ENCODE measurements around the gene MBTPS1. TPM values are rescaled to one million over a fixed set of nuclear protein-coding genes. Genes with fewer than 3 reads are reported as not detected.

The MBTPS1 gene
- total and polyA plus RNA-seq, 2 donors (not counting 1 experiment from before 2014, with no cell fraction given) = 80.3 to 109 TPM

- DNase-seq (ENCODE audit: low read depth in 2 of 2) = no peak
These were observed 87.3 kb downstream of the MBTPS1 start for GRCh38 chr16:84029297-84030047.

GRCh38 chr16:84027625-84028024 is 89.1 kb downstream of the MBTPS1 start:
- H3K36me3 ChIP-seq (ENCODE audit: control insufficient read depth, insufficient read depth, low read length) = no peaks in the 10 kb centered on the region
- no peak overlapping the region for H3K9ac ChIP-seq (ENCODE audit: insufficient read depth, low read length)
- no peaks in the 10 kb centered on the region for H3K9me3 ChIP-seq (ENCODE audit: control insufficient read depth, insufficient read depth, low read depth, low read length)
- no peaks in the 10 kb centered on the region for H3K79me2 ChIP-seq (ENCODE audit: control insufficient read depth, insufficient read depth, low read length)
- peaks cover 12% of the 10 kb centered on the region for H3K27me3 ChIP-seq (ENCODE audit: control insufficient read depth, insufficient read depth, low read length)
- no peaks in the 10 kb centered on the region for H3K4me1 ChIP-seq (ENCODE audit: control insufficient read depth, extremely low read depth, insufficient read depth, low read length)
- H3K27ac ChIP-seq (ENCODE audit: insufficient read depth, low read length) = no peak overlapping the region
- DNase-seq (ENCODE audit: low read depth in 2 of 2) = no peak
- no peaks in the 10 kb centered on the region for H4K20me1 ChIP-seq (ENCODE audit: control insufficient read depth, extremely low read depth, insufficient read depth, low read length)
- TF ChIP-seq EZH2 (IDR thresholded peaks at IDR 0.05; ENCODE audit: low read length, missing control alignments) (no peak), CTCF (conservative IDR thresholded peaks at IDR 0.05 in 1 of 2, IDR thresholded peaks at IDR 0.05 in 1 of 2; ENCODE audit: low read depth in 1 of 2, low read length in 2 of 2) (no peak)
- no peak overlapping the region for H3K4me3 ChIP-seq (replicated peaks in 1 of 4; ENCODE audit: control extremely low read depth in 1 of 4, insufficient read depth in 1 of 4, low read depth in 3 of 4, low read length in 4 of 4)
- H2AFZ ChIP-seq (ENCODE audit: low read length) = no peak overlapping the region
- H3K4me2 ChIP-seq (ENCODE audit: extremely low read depth, insufficient read depth, low read length) = no peak overlapping the region

More at GRCh38 chr16:84029297-84030047, 87.3 kb downstream of the MBTPS1 start:
- Histone ChIP-seq H3K4me1 (ENCODE audit: control insufficient read depth, extremely low read depth, insufficient read depth, low read length) (no peaks in the 10 kb centered on the region), H3K4me3 (replicated peaks in 1 of 4; ENCODE audit: control extremely low read depth in 1 of 4, insufficient read depth in 1 of 4, low read depth in 3 of 4, low read length in 4 of 4) (no peak overlapping the region), H3K9me3 (ENCODE audit: control insufficient read depth, insufficient read depth, low read depth, low read length) (no peaks in the 10 kb centered on the region), H4K20me1 (ENCODE audit: control insufficient read depth, extremely low read depth, insufficient read depth, low read length) (no peaks in the 10 kb centered on the region), H3K27ac (ENCODE audit: insufficient read depth, low read length) (no peak overlapping the region), H2AFZ (ENCODE audit: low read length) (no peak overlapping the region), H3K9ac (ENCODE audit: insufficient read depth, low read length) (no peak overlapping the region), H3K79me2 (ENCODE audit: control insufficient read depth, insufficient read depth, low read length) (no peaks in the 10 kb centered on the region), H3K36me3 (ENCODE audit: control insufficient read depth, insufficient read depth, low read length) (no peaks in the 10 kb centered on the region), H3K27me3 (ENCODE audit: control insufficient read depth, insufficient read depth, low read length) (peaks cover 12% of the 10 kb centered on the region), H3K4me2 (ENCODE audit: extremely low read depth, insufficient read depth, low read length) (no peak overlapping the region)
- TF ChIP-seq EZH2 (IDR thresholded peaks at IDR 0.05; ENCODE audit: low read length, missing control alignments) (no peak), CTCF (conservative IDR thresholded peaks at IDR 0.05 in 1 of 2, IDR thresholded peaks at IDR 0.05 in 1 of 2; ENCODE audit: low read depth in 1 of 2, low read length in 2 of 2) (no peak)

GRCh38 chr16:84026606-84027005 is 90.1 kb downstream of the MBTPS1 start:
- Histone ChIP-seq H3K4me3 (replicated peaks in 1 of 4; ENCODE audit: control extremely low read depth in 1 of 4, insufficient read depth in 1 of 4, low read depth in 3 of 4, low read length in 4 of 4) (no peak overlapping the region), H3K4me2 (ENCODE audit: extremely low read depth, insufficient read depth, low read length) (no peak overlapping the region), H3K36me3 (ENCODE audit: control insufficient read depth, insufficient read depth, low read length) (no peaks in the 10 kb centered on the region), H3K27me3 (ENCODE audit: control insufficient read depth, insufficient read depth, low read length) (peaks cover 12% of the 10 kb centered on the region), H2AFZ (ENCODE audit: low read length) (no peak overlapping the region), H3K4me1 (ENCODE audit: control insufficient read depth, extremely low read depth, insufficient read depth, low read length) (no peaks in the 10 kb centered on the region), H3K9me3 (ENCODE audit: control insufficient read depth, insufficient read depth, low read depth, low read length) (no peaks in the 10 kb centered on the region), H3K9ac (ENCODE audit: insufficient read depth, low read length) (no peak overlapping the region), H3K79me2 (ENCODE audit: control insufficient read depth, insufficient read depth, low read length) (no peaks in the 10 kb centered on the region), H3K27ac (ENCODE audit: insufficient read depth, low read length) (no peak overlapping the region), H4K20me1 (ENCODE audit: control insufficient read depth, extremely low read depth, insufficient read depth, low read length) (no peaks in the 10 kb centered on the region)
- no peak for TF ChIP-seq EZH2 (IDR thresholded peaks at IDR 0.05; ENCODE audit: low read length, missing control alignments)
- no peak for TF ChIP-seq CTCF (conservative IDR thresholded peaks at IDR 0.05 in 1 of 2, IDR thresholded peaks at IDR 0.05 in 1 of 2; ENCODE audit: low read depth in 1 of 2, low read length in 2 of 2)
- no peak for DNase-seq (ENCODE audit: low read depth in 2 of 2)

All from fibroblast of lung (primary cell).